K562 (cell line): ENCODE results near the gene KCNK6.

Experiments
- CCAR2 ChIP-seq: fragments of 200-400 bp; formaldehyde crosslinking; IDR thresholded peaks from 2 replicates; pipeline ENCODE4 v1.6.1; 2017; ENCODE audit warnings: mild to moderate bottlenecking, low read depth, low read length
- CTCF ChIP-seq, 3 experiments: IDR thresholded peaks in 2 of 3; conservative IDR thresholded peaks in 1 of 3; 2 replicates each; pipeline ENCODE4 v1.5.1; 2011 to 2012; ENCODE audit warnings: low read length in 3 of 3, mild to moderate bottlenecking in 3 of 3, control low read depth in 2 of 3, improper control_type of control experiment in 1 of 3, inconsistent platforms in 1 of 3, low read depth in 1 of 3, mixed read lengths in 1 of 3, moderate library complexity in 1 of 3; ENCODE audit not compliant: insufficient read depth in 2 of 3
- IRF2 ChIP-seq: sonication (generic); formaldehyde crosslinking; IDR thresholded peaks from 2 replicates; pipeline ENCODE4 v1.8.1; 2022; ENCODE audit warnings: mild to moderate bottlenecking, missing genetic modification reagents
- ZNF431 ChIP-seq: sonication (generic); formaldehyde crosslinking; IDR thresholded peaks from 2 replicates; pipeline ENCODE4 v1.8.0; 2022; ENCODE audit warnings: mild to moderate bottlenecking, missing genetic modification reagents

GRCh38 chr19:38294090-38294489 lies 25.6 kb upstream of the KCNK6 start:
- TF ChIP-seq CTCF (IDR thresholded peaks at IDR 0.05 in 2 of 3, conservative IDR thresholded peaks at IDR 0.05 in 1 of 3; ENCODE audit: insufficient read depth in 2 of 3, low read depth in 1 of 3, low read length in 3 of 3) (no peak), ZNF431 (CRISPR knock-in tag) (no peak), CCAR2 (no peak), IRF2 (CRISPR knock-in tag) (no peak)
